H9 (cell line): ENCODE measurements around the gene TNPO3. TPM values are rescaled to one million over a fixed set of nuclear protein-coding genes. Genes with fewer than 3 reads are reported as not detected.

Experiments used
- DNase-seq: peaks from one replicate; pipeline ENCODE4 v3.0.0-alpha.2; 2017
- H2AFZ ChIP-seq: one replicate; pipeline ENCODE4 v1.6.1; 2013; ENCODE audit warnings: mild to moderate bottlenecking, low read length, control low read depth, moderate library complexity
- H2AK5ac ChIP-seq: 2 replicates; pipeline ENCODE4 v1.6.1; 2013; ENCODE audit warnings: low read length, control low read depth, mixed read lengths; ENCODE audit not compliant: insufficient read length
- H2BK120ac ChIP-seq: one replicate; pipeline ENCODE4 v1.6.1; 2013; ENCODE audit warnings: low read depth, mild to moderate bottlenecking, low read length, control low read depth, inconsistent platforms; ENCODE audit not compliant: poor library complexity, severe bottlenecking
- H2BK12ac ChIP-seq: 2 replicates; pipeline ENCODE4 v1.6.1; 2013; ENCODE audit warnings: low read length, control low read depth, mixed read lengths, low read depth; ENCODE audit not compliant: insufficient read length
- H2BK15ac ChIP-seq: 2 replicates; pipeline ENCODE4 v1.6.1; 2013; ENCODE audit warnings: low read depth, low read length, control low read depth
- H2BK20ac ChIP-seq: one replicate; pipeline ENCODE4 v1.6.1; 2013; ENCODE audit warnings: low read depth, mild to moderate bottlenecking, low read length, control low read depth, inconsistent platforms; ENCODE audit not compliant: poor library complexity, severe bottlenecking
- H2BK5ac ChIP-seq: 2 replicates; pipeline ENCODE4 v1.6.1; 2013; ENCODE audit warnings: low read length, control low read depth, mixed read lengths; ENCODE audit not compliant: insufficient read length
- H3K14ac ChIP-seq: 2 replicates; pipeline ENCODE4 v1.6.1; 2013; ENCODE audit warnings: low read length, control low read depth; ENCODE audit not compliant: insufficient read depth
- H3K18ac ChIP-seq: 2 replicates; pipeline ENCODE4 v1.6.1; 2013; ENCODE audit warnings: low read depth, mild to moderate bottlenecking, mixed read lengths, low read length, control low read depth; ENCODE audit not compliant: insufficient read length
- H3K23ac ChIP-seq: 2 replicates; pipeline ENCODE4 v1.6.1; 2013; ENCODE audit warnings: low read length, control low read depth, mixed read lengths, low read depth; ENCODE audit not compliant: insufficient read length
- H3K23me2 ChIP-seq: 2 replicates; pipeline ENCODE4 v1.6.1; 2013; ENCODE audit warnings: low read depth, mild to moderate bottlenecking, mixed read lengths, low read length, control low read depth; ENCODE audit not compliant: insufficient read length, poor library complexity, severe bottlenecking
- H3K27ac ChIP-seq: 2 replicates; pipeline ENCODE4 v1.5.1; 2013; ENCODE audit warnings: low read length, control low read depth, mixed read lengths, low read depth; ENCODE audit not compliant: insufficient read length
- H3K27me3 ChIP-seq: 2 replicates; pipeline ENCODE4 v1.6.1; 2013; ENCODE audit warnings: low read length, control low read depth, inconsistent platforms; ENCODE audit not compliant: insufficient read depth
- H3K4ac ChIP-seq: 2 replicates; pipeline ENCODE4 v1.6.1; 2013; ENCODE audit warnings: low read depth, mild to moderate bottlenecking, control low read depth, inconsistent platforms, low read length, moderate library complexity
- H3K4me1 ChIP-seq: 2 replicates; pipeline ENCODE4 v1.6.1; 2013; ENCODE audit warnings: low read length, control low read depth, inconsistent platforms; ENCODE audit not compliant: insufficient read depth
- H3K4me2 ChIP-seq: 2 replicates; pipeline ENCODE4 v1.6.1; 2013; ENCODE audit warnings: low read length, control low read depth, mixed read lengths; ENCODE audit not compliant: insufficient read length, insufficient read depth
- H3K56ac ChIP-seq: 2 replicates; pipeline ENCODE4 v1.6.1; 2013; ENCODE audit warnings: low read depth, mild to moderate bottlenecking, mixed read lengths, low read length, control low read depth; ENCODE audit not compliant: insufficient read length
- H3K79me1 ChIP-seq: 2 replicates; pipeline ENCODE4 v1.6.1; 2013; ENCODE audit warnings: low read depth, mild to moderate bottlenecking, moderate library complexity, low read length, control low read depth, inconsistent platforms; ENCODE audit not compliant: insufficient read depth, poor library complexity, severe bottlenecking
- H3K79me2 ChIP-seq: 2 replicates; pipeline ENCODE4 v1.6.1; 2013; ENCODE audit warnings: low read length, control low read depth, inconsistent platforms; ENCODE audit not compliant: insufficient read depth
- H3K9ac ChIP-seq: 2 replicates; pipeline ENCODE4 v1.6.1; 2013; ENCODE audit warnings: low read length, control low read depth, mixed read lengths; ENCODE audit not compliant: insufficient read length; ENCODE audit errors: extremely low read depth
- H3K9me3 ChIP-seq: one replicate; pipeline ENCODE4 v1.6.1; 2013; ENCODE audit warnings: low read depth, low read length, inconsistent platforms; ENCODE audit not compliant: control insufficient read depth
- H3T11ph ChIP-seq: one replicate; pipeline ENCODE4 v1.6.1; 2013; ENCODE audit warnings: mild to moderate bottlenecking, low read length, control low read depth, inconsistent platforms
- H4K20me1 ChIP-seq: one replicate; pipeline ENCODE4 v1.6.1; 2013; ENCODE audit not compliant: control insufficient read depth, insufficient read length, insufficient read depth
- H4K5ac ChIP-seq: 2 replicates; pipeline ENCODE4 v1.6.1; 2013; ENCODE audit warnings: low read depth, mild to moderate bottlenecking, mixed read lengths, low read length, control low read depth; ENCODE audit not compliant: insufficient read length
- H4K8ac ChIP-seq: replicated peaks from 2 replicates; pipeline ENCODE4 v1.6.1; 2013; ENCODE audit warnings: low read length, control low read depth, mixed read lengths, low read depth; ENCODE audit not compliant: insufficient read length
- H4K91ac ChIP-seq: 2 replicates; pipeline ENCODE4 v1.6.1; 2013; ENCODE audit warnings: low read depth, mild to moderate bottlenecking, moderate library complexity, mixed read lengths, low read length, control low read depth; ENCODE audit not compliant: insufficient read length
- H3K27ac Mint-ChIP-seq, 3 experiments: 2 replicates in 2 of 3; 3 replicates in 1 of 3; pipeline ENCODE4 v1.8.0; 2020 to 2021; ENCODE audit warnings: mixed read lengths in 3 of 3, mild to moderate bottlenecking in 1 of 3, moderate library complexity in 1 of 3
- H3K27me3 Mint-ChIP-seq: 2 replicates; pipeline ENCODE4 v1.8.0; 2021; ENCODE audit warnings: low read depth, mild to moderate bottlenecking, moderate library complexity, mixed read lengths
- H3K36me3 Mint-ChIP-seq, 3 experiments: 2 replicates in 2 of 3; 3 replicates in 1 of 3; pipeline ENCODE4 v1.8.0; 2020 to 2021; ENCODE audit warnings: low read depth in 3 of 3, mixed read lengths in 3 of 3; ENCODE audit not compliant: insufficient read depth in 1 of 3
- H3K4me1 Mint-ChIP-seq, 2 experiments: 2 replicates each; pipeline ENCODE4 v1.8.0; 2020; ENCODE audit warnings: mixed read lengths in 2 of 2
- H3K4me3 Mint-ChIP-seq, 2 experiments: 2 replicates in 1 of 2; 3 replicates in 1 of 2; pipeline ENCODE4 v1.8.0; 2020 to 2021; ENCODE audit warnings: mild to moderate bottlenecking in 2 of 2, mixed read lengths in 2 of 2, moderate library complexity in 1 of 2
- H3K9me3 Mint-ChIP-seq, 2 experiments: 2 replicates in 1 of 2; 3 replicates in 1 of 2; pipeline ENCODE4 v1.8.0; 2020; ENCODE audit warnings: mild to moderate bottlenecking in 2 of 2, mixed read lengths in 2 of 2, moderate library complexity in 1 of 2
- WGBS: extraction: QIAGEN DNeasy Blood & Tissue Kit; methylation state at CpG from one replicate; pipeline ENCODE4 v1.1.7; 2013; ENCODE audit warnings: missing lambda C conversion rate, low lambda C conversion rate, mixed read lengths; ENCODE audit not compliant: insufficient read length; ENCODE audit errors: extremely low coverage; 5-methylcytosine and 5-hydroxymethylcytosine counted together
- total RNA-seq: library from RNA; stranded (reverse); gene quantifications from 2 replicates; pipeline ENCODE4 v1.2.1, GENCODE V29; 2021
- TF ChIP-seq, protein P1 (sequence below): fragments of 200-600 bp; sonication (generic); conservative IDR thresholded peaks from 3 replicates; pipeline ENCODE4 v1.8.0; 2021; ENCODE audit warnings: antibody characterized with exemption, mild to moderate bottlenecking

TNPO3 gene
- total RNA-seq, 1 experiment from 2014 or later = 90.1 TPM

- Histone ChIP-seq H3K23ac (no peak overlapping the region), H3T11ph (no peak overlapping the region), H3K79me2 (no peaks in the 10 kb centered on the region), H2BK120ac (no peak overlapping the region), H2AFZ (no peak overlapping the region), H3K79me1 (no peaks in the 10 kb centered on the region), H3K18ac (no peak overlapping the region), H3K4ac (no peak overlapping the region), H3K4me1 (no peaks in the 10 kb centered on the region), H3K14ac (no peak overlapping the region), H3K56ac (no peak overlapping the region), H3K27me3 (peaks cover 20% of the 10 kb centered on the region; the same call in 1 of the 2 replicates), H4K20me1 (no peaks in the 10 kb centered on the region), H4K5ac (no peak overlapping the region), H2BK12ac (no peak overlapping the region), H2BK20ac (no peak overlapping the region), H3K9ac (no peak overlapping the region), H3K23me2 (peaks cover 5% of the 10 kb centered on the region), H2BK15ac (no peak overlapping the region), H4K91ac (no peak overlapping the region), H3K4me2 (no peak overlapping the region), H3K9me3 (no peaks in the 10 kb centered on the region), H2AK5ac (no peak overlapping the region), H4K8ac (no peak overlapping the region), H3K27ac (no peak overlapping the region), H2BK5ac (no peak overlapping the region)
- Mint-ChIP-seq H3K36me3 (no peaks in the 10 kb centered on the region), H3K4me1 (peaks cover 13 to 20% of the 10 kb centered on the region in 2 experiments), H3K27me3 (peaks cover 79% of the 10 kb centered on the region), H3K27ac (no peak overlapping the region), H3K9me3 (0 out of 5 replicates have a peak, but pooled peaks cover 0 to 2% of the 10 kb centered on the region in 2 experiments), H3K4me3 (peak overlapping the region; percentile 50 to 77; a peak in 4 of 5 replicates)
- no peak for DNase-seq
- no CpG with 5 or more reads among the region's 4 CpGs for WGBS
- TF ChIP-seq, protein P1, sequence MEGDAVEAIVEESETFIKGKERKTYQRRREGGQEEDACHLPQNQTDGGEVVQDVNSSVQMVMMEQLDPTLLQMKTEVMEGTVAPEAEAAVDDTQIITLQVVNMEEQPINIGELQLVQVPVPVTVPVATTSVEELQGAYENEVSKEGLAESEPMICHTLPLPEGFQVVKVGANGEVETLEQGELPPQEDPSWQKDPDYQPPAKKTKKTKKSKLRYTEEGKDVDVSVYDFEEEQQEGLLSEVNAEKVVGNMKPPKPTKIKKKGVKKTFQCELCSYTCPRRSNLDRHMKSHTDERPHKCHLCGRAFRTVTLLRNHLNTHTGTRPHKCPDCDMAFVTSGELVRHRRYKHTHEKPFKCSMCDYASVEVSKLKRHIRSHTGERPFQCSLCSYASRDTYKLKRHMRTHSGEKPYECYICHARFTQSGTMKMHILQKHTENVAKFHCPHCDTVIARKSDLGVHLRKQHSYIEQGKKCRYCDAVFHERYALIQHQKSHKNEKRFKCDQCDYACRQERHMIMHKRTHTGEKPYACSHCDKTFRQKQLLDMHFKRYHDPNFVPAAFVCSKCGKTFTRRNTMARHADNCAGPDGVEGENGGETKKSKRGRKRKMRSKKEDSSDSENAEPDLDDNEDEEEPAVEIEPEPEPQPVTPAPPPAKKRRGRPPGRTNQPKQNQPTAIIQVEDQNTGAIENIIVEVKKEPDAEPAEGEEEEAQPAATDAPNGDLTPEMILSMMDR = no peak
These were observed 118.1 kb downstream of the TNPO3 start for GRCh38 chr7:128936798-128937197.
